K562 (cell line): Measurements from ENCODE around the gene PBXIP1. TPM values are rescaled to one million over a fixed set of nuclear protein-coding genes. Genes with fewer than 3 reads are reported as not detected.

Experiments used
- ASH1L ChIP-seq: fragments of 450-650 bp; IDR thresholded peaks from 2 replicates; pipeline ENCODE4 v1.6.1; 2018; ENCODE audit warnings: borderline replicate concordance, mild to moderate bottlenecking, low read depth; ENCODE audit not compliant: partially characterized antibody
- CAMTA2 ChIP-seq: fragments of 250-450 bp; sonication (Bioruptor Pico); conservative IDR thresholded peaks from 2 replicates; pipeline ENCODE4 v1.5.1; 2022
- EWSR1 ChIP-seq: fragments of 450-650 bp; IDR thresholded peaks from 2 replicates; pipeline ENCODE4 v1.6.1; 2018; ENCODE audit warnings: borderline replicate concordance, mild to moderate bottlenecking, low read depth, moderate library complexity; ENCODE audit not compliant: partially characterized antibody
- GATAD2A ChIP-seq: fragments of 450-650 bp; IDR thresholded peaks from 2 replicates; pipeline ENCODE4 v1.6.1; 2017
- ID3 ChIP-seq, 2 experiments: fragments of 250-450 bp in 1 of 2; fragments of 450-650 bp in 1 of 2; sonication (Bioruptor Pico) in 1 of 2; IDR thresholded peaks; 2 replicates each; pipeline versions ENCODE4 v1.6.1 to v1.8.0; 2016 to 2021; ENCODE audit warnings: mild to moderate bottlenecking in 2 of 2, moderate library complexity in 2 of 2, missing compliant biosample characterization in 1 of 2, missing genetic modification characterization in 1 of 2
- JUND ChIP-seq, 2 experiments: IDR thresholded peaks; 2 replicates in 1 of 2; 3 replicates in 1 of 2; pipeline ENCODE4 v1.6.1; 2011; ENCODE audit warnings: borderline replicate concordance in 2 of 2, low read depth in 2 of 2, low read length in 2 of 2, improper control_type of control experiment in 1 of 2, missing biosample characterization in 1 of 2, missing genetic modification characterization in 1 of 2, missing genetic modification reagents in 1 of 2
- KLF10 ChIP-seq: fragments of 250-450 bp; sonication (Bioruptor Pico); IDR thresholded peaks from 2 replicates; pipeline ENCODE4 v1.6.1; 2021; ENCODE audit warnings: matching md5 sums
- MAFG ChIP-seq: fragments of 450-650 bp; conservative IDR thresholded peaks from 2 replicates; pipeline ENCODE4 v1.6.1; 2016; ENCODE audit warnings: missing genetic modification characterization, missing compliant biosample characterization
- MLLT1 ChIP-seq, 2 experiments: fragments of 450-650 bp; IDR thresholded peaks; 2 replicates each; pipeline ENCODE4 v1.6.1; 2016
- NONO ChIP-seq, 2 experiments: fragments of 200-400 bp in 1 of 2; fragments of 450-650 bp in 1 of 2; formaldehyde crosslinking in 1 of 2; IDR thresholded peaks; 2 replicates each; pipeline ENCODE4 v1.6.1; 2017; ENCODE audit warnings: low read depth in 2 of 2, mild to moderate bottlenecking in 2 of 2, moderate library complexity in 2 of 2, low read length in 1 of 2
- RCOR1 ChIP-seq, 2 experiments: IDR thresholded peaks; 2 replicates each; pipeline ENCODE4 v1.6.1; 2012; ENCODE audit warnings: low read depth in 2 of 2, low read length in 2 of 2, borderline replicate concordance in 1 of 2, improper control_type of control experiment in 1 of 2
- SMAD1 ChIP-seq: fragments of 150-350 bp; IDR thresholded peaks from 2 replicates; pipeline ENCODE4 v1.6.1; 2014; ENCODE audit warnings: low read length, low read depth; ENCODE audit not compliant: partially characterized antibody
- SMARCC2 ChIP-seq: fragments of 450-650 bp; IDR thresholded peaks from 2 replicates; pipeline ENCODE4 v1.6.1; 2017; ENCODE audit warnings: antibody characterized with exemption, moderate library complexity, mild to moderate bottlenecking, low read depth
- SP2 ChIP-seq: IDR thresholded peaks from 2 replicates; pipeline ENCODE4 v1.6.1; 2011; ENCODE audit warnings: mild to moderate bottlenecking, low read depth, low read length, moderate library complexity; ENCODE audit not compliant: poor library complexity, severe bottlenecking; ENCODE audit errors: extremely low read depth
- ZNF212 ChIP-seq: fragments of 450-650 bp; formaldehyde crosslinking; IDR thresholded peaks from 2 replicates; pipeline ENCODE4 v1.4.0; 2020; ENCODE audit warnings: mild to moderate bottlenecking
- ZNF274 ChIP-seq: IDR thresholded peaks from 2 replicates; pipeline ENCODE4 v1.6.1; 2011; ENCODE audit warnings: low read depth, mild to moderate bottlenecking, low read length, moderate library complexity, borderline replicate concordance
- ZNF444 ChIP-seq: fragments of 250-450 bp; sonication (Bioruptor Pico); IDR thresholded peaks from 2 replicates; pipeline ENCODE4 v1.4.0; 2020; ENCODE audit warnings: mild to moderate bottlenecking, moderate library complexity
- ZNF449 ChIP-seq: fragments of 250-450 bp; sonication (Bioruptor Pico); IDR thresholded peaks from 2 replicates; pipeline ENCODE4 v1.8.0; 2022; ENCODE audit warnings: moderate library complexity, mild to moderate bottlenecking, inconsistent platforms
- ZNF507 ChIP-seq: conservative IDR thresholded peaks from 2 replicates; pipeline ENCODE4 v1.6.1; 2017; ENCODE audit warnings: missing genetic modification characterization, missing compliant biosample characterization
- ZNF57 ChIP-seq: fragments of 450-650 bp; formaldehyde crosslinking; IDR thresholded peaks from 2 replicates; pipeline ENCODE4 v1.4.0; 2020; ENCODE audit warnings: mild to moderate bottlenecking, moderate library complexity
- ZNF79 ChIP-seq: fragments of 250-450 bp; sonication (Bioruptor Pico); IDR thresholded peaks from 2 replicates; pipeline ENCODE4 v1.4.0; 2020; ENCODE audit warnings: low read depth, mild to moderate bottlenecking, moderate library complexity
- polyA plus RNA-seq, 8 experiments: library from polyadenylated mRNA; depleted of rRNA in 4 of 8; stranded (reverse) in 5 of 8; unstranded in 3 of 8; fragments of >200 nt; fragmentation: Nextera tagmentation in 2 of 8; fragmentation: Illumina TruSeq in 1 of 8; extraction: Ambion mirVana in 2 of 8; extraction: Trizol in 1 of 8; gene quantifications; 2 replicates each; pipeline versions ENCODE4 v1.2.1 to v1.2.3, GENCODE V29; 2011 to 2014; ENCODE audit warnings: inconsistent platforms in 1 of 8, missing spikeins in 1 of 8
- total RNA-seq, 7 experiments: library from RNA; depleted of rRNA in 6 of 7; stranded (reverse); fragments of >200 nt in 6 of 7; fragmentation: Illumina TruSeq in 2 of 7; extraction: Trizol in 2 of 7; gene quantifications; 2 replicates each; pipeline versions ENCODE4 v1.2.1 to v1.2.3, GENCODE V29; 2011 to 2021; ENCODE audit warnings: low replicate concordance in 1 of 7
- TF ChIP-seq, protein P1 (sequence below): fragments of 450-650 bp; IDR thresholded peaks from 2 replicates; pipeline ENCODE4 v1.7.0; 2016; ENCODE audit warnings: borderline replicate concordance

PBXIP1 gene
- total and polyA plus RNA-seq, 9 of the 15 experiments (the other 6 are each of a cell fraction or from before 2014, with no cell fraction given) = 0.13 to 8.3 (median 5.8) TPM

- TF ChIP-seq SMAD1 = peak; percentile 42
- TF ChIP-seq ZNF449 (CRISPR knock-in tag) = no peak
- TF ChIP-seq MLLT1 (IDR thresholded peaks at IDR 0.05) = peak in 1 of 2 experiments; percentile 94; a peak in 2 of 4 replicates
- peak; percentile 68 for TF ChIP-seq JUND (IDR thresholded peaks at IDR 0.05; ENCODE audit: borderline replicate concordance, low read depth, low read length)
- no peak for TF ChIP-seq JUND (tag; IDR thresholded peaks at IDR 0.05; ENCODE audit: borderline replicate concordance, low read depth, low read length)
- TF ChIP-seq KLF10 (CRISPR knock-in tag) = no peak
- TF ChIP-seq ZNF57 = no peak
- TF ChIP-seq ZNF274 = no peak
- TF ChIP-seq, protein P1, sequence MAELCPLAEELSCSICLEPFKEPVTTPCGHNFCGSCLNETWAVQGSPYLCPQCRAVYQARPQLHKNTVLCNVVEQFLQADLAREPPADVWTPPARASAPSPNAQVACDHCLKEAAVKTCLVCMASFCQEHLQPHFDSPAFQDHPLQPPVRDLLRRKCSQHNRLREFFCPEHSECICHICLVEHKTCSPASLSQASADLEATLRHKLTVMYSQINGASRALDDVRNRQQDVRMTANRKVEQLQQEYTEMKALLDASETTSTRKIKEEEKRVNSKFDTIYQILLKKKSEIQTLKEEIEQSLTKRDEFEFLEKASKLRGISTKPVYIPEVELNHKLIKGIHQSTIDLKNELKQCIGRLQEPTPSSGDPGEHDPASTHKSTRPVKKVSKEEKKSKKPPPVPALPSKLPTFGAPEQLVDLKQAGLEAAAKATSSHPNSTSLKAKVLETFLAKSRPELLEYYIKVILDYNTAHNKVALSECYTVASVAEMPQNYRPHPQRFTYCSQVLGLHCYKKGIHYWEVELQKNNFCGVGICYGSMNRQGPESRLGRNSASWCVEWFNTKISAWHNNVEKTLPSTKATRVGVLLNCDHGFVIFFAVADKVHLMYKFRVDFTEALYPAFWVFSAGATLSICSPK = no peak
- TF ChIP-seq ZNF79 (CRISPR knock-in tag) = no peak
- peak; percentile 98 for TF ChIP-seq ASH1L
- no peak for TF ChIP-seq MAFG (tag)
- TF ChIP-seq NONO (IDR thresholded peaks at IDR 0.05; ENCODE audit: low read depth in 2 of 2, low read length in 1 of 2) = no peak
- TF ChIP-seq GATAD2A = no peak
- 0 out of 2 replicates have a peak, but pooled peaks have one; percentile 32 for TF ChIP-seq ZNF212
- peak; percentile 64 for TF ChIP-seq SP2
- TF ChIP-seq ZNF507 (tag) = no peak
- no peak for TF ChIP-seq SMARCC2
- TF ChIP-seq EWSR1 = no peak
- TF ChIP-seq ID3 (CRISPR knock-in tag; IDR thresholded peaks at IDR 0.05) = no peak
- no peak for TF ChIP-seq ID3 (tag; IDR thresholded peaks at IDR 0.05)
- no peak for TF ChIP-seq RCOR1 (IDR thresholded peaks at IDR 0.05; ENCODE audit: borderline replicate concordance in 1 of 2, low read depth in 2 of 2, low read length in 2 of 2)
- no peak for TF ChIP-seq CAMTA2 (CRISPR knock-in tag)
- no peak for TF ChIP-seq ZNF444
Observed at GRCh38 chr1:154974102-154974807, 18.4 kb upstream of the PBXIP1 start, which contains the start of gene CKS1B (continued).
